HG02885 (cell line): ENCODE results near the gene ADAMTS14.
A peak's percentile ranks its signal among the peaks of the same experiment; 100 is the strongest.
"Not testable (repeated sequence)": the region's sequence is repeated elsewhere in the genome, so short reads cannot be mapped to it uniquely, and the experiment has no call there.

Source experiments
- ATAC-seq: cut with Tn5 transposase; IDR thresholded peaks from one replicate; pipeline ENCODE4 v1.9.1; 2021; ENCODE audit warnings: mild to moderate bottlenecking; ENCODE audit not compliant: unreplicated experiment, poor library complexity

The ADAMTS14 gene

DNA sequence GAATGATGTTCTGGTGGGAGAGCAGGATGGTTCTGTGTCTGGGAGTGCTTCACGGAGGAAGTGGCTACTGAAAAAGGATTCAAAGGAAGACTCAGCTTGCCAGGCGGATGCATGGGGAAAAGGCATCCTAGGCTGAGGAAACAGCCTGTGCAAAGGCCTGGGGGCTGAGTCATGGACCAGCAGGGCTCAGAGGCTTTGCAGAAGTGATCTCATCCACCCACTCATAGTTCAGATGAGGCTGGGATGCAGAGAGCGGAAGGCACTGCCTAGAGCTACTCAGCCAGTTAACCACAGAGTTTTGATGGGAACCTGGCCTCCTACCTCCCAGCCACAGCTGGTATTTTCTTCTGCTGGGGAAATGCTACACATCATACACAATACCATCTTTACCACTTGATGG lies 15.8 kb upstream of the ADAMTS14 start:
- ATAC-seq: peak; percentile 95

GRCh38 chr10:70657041-70657440 lies 15.3 kb upstream of the ADAMTS14 start:
- ATAC-seq: no peak

DNA sequence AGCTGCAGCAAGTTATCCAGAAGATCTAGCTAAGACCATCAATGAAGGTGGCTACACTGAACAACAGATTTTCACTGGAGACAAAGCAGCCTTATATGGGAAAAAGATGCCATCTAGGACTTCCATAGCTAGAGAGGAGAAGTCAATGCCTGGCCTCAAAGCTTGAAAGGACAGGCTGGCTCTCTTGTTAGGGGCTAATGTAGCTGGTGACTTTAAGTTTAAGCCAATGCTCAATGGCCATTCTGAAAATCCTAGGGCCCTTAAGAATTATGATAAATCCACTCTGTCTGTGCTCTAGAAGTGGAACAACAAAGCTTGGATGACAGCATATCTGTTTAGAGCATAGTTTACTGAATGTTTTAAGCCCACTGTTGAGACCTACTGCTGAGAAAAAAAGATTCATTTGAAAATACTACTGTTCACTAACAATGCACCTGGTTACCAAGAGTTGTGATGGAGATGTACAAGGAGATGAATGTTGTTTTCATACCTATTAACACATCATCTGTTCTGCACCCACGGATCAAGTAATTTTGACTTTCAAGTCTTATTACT lies 13.6 kb upstream of the ADAMTS14 start:
- no peak for ATAC-seq

- no peak for ATAC-seq
Measured at GRCh38 chr10:70659306-70659705, 13.0 kb upstream of the ADAMTS14 start.

GRCh38 chr10:70660722-70661121 lies 11.6 kb upstream of the ADAMTS14 start:
- no peak for ATAC-seq

DNA sequence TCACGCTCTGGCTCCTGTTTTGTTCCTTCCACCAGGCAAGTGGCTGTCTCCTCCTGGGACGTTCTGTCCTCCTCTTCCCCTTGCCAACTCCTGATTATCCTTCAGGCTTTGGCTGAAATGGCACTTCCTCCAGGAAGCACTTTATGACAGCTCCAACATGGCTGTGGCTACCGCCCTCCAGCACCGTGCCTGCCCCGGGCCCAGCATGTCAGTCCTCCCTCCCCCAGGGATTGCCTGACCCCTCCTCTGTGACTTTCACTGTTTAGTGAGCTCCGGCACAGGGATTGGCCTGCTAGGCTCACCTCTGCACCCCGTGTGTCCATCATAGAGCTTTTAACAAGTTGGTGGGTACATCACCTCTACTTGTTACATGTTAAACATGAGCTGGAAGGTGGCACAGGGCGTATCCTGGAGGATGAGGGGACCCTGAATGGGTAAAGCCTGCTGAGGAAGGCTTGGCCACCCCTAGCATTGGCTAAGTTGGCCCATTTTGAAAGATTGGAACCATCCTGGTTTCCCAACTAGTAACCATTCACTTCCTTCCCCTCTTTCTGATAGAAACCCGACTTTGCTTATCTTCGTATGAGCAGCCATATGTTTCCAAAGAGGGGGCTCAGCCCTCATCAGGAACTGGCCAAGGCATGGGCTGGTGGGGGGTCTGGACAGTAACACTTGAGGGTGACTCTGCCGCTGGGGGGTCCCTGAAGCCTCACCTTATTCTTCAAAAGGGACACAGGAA lies 10.5 kb upstream of the ADAMTS14 start:
- ATAC-seq: no peak

DNA sequence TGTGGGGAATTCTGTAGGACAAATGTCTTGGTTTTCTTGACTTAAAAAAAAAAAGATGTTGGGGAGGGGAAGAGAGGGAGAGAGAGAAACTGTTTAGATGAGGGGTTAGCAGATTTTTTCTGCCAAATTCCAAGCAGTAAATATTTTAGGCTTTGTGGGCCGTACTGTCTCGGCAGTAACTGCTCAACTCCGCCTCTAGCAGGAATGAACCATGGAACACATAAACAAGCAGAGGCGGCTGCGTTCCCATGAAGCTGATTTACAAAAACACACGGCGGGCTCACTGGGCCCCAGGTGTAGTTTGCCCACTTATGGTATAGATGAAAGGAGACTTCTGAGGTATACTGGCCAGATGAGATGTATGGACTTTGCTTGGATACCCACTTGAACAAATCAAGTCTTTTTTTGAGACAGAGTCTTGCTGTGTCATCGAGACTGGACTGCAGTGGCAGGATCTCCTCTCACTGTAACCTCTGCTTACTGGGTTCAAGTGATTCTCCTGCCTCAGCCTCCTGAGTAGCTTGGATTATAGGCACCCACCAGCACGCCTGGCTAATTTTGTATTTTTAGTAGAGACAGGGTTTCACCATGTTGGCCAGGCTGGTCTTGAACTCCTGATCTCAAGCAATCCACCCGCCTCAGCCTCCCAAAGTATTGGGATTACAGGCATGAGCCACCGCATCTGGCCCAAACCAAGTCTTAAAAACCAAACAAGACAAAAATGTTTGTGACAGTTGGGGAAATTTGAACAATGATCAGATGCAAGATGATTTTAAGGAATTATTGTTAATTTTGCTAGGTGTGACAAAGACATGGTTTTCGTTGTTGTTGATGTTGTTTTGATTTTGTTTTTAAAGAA lies 9.7 kb upstream of the ADAMTS14 start:
- no peak for ATAC-seq

GRCh38 chr10:70663458-70664409 lies 8.6 kb upstream of the ADAMTS14 start:
- ATAC-seq: not testable (repeated sequence)

GRCh38 chr10:70664702-70665195 lies 7.6 kb upstream of the ADAMTS14 start:
- no peak for ATAC-seq

DNA sequence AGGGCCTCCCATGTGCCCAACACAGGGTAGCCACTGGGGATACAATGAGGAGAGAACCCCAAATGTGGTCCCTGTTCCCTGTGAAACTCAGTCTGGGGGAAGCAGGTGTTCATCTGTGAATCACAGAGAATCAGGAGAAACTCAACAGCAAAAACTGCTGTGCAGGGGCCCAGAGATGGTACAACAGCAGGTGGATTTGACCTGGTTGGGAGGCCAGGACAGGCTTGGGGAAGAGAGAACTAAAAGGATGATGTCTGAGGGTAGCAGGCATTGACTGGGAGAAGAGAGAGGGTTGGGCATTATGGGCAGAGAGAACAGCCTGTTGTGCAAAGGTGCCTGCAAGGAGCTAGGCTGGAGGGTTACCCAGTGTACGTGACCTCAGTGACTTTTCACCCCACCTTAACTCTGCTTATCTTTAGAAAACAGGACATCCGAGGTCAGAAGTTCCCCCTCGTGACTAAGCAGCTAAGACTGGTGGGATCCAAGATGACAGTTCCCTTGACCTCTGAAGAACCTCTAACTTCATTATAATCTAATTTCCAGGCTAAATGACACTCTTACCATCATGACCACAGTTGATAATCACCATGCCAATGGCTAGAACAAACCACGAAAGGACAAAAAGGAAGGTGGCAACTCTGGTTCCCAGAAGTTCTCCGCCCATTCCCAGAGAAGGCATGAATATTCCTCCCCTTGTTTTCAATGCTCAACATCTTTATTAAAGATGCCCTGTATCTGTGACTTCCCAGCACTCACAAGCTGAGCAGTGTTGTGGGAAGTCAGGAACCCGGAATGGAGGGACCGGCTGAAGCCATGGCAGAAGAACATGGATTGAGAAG lies 5.1 kb upstream of the ADAMTS14 start:
- no peak for ATAC-seq

- not testable (repeated sequence) for ATAC-seq
Measured at GRCh38 chr10:70667818-70668217, 4.5 kb upstream of the ADAMTS14 start.

DNA sequence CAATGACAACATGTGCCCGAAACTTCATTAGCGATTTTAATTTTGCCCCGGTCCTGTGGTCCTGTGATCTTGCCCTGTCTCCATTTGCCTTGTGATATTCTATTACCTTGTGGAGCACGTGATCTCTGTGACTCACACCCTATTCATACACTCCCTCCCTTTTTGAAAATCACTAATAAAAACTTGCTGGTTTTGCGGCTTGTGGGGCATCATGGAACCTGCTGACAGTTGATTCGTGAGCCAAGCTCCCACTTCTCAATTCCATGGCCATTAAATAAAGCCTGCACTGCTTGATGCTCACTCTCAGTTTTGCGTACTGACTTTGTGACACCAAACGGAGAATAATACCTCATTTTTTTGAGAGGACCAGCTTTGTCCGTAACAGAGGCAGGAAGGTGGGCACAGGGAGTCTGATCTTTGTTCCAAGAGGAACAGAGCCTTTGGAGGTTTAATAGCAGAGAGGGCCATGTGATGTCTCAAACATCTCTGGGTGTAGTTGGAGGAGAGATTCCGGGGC lies 3.8 kb upstream of the ADAMTS14 start:
- ATAC-seq: no peak

- no peak for ATAC-seq
Measured at GRCh38 chr10:70669015-70669414, 3.3 kb upstream of the ADAMTS14 start.

DNA sequence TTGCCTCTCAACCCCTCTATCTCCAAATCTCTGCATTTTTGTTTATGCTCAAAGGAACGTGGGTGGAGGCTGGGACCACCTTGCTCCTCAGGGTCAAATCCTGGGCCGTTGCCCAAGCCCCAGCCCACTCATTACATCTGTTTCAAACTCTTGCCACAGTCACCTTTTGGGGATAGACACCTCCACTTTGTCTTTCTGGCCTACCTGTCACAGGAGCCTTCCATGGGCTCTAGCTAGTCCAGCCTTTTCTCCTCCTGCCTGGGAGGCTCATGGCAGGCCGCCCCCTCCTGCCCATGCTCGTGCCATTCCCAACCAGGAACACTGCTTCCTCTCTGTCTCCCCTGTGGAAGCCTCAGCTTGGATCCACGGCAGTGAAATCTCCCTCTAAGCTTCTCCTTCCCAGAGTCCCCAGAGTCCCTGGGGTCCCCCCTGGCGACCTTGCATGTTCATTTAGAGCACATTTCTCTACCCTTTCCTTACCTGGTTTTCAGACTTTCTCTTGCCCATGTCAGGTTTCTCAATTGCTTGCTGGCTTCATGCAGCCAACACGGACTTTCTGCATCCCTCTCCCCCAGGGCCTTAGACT lies 2.5 kb upstream of the ADAMTS14 start:
- no peak for ATAC-seq

- no peak for ATAC-seq
Measured at GRCh38 chr10:70671619-70672164, 614 bp upstream of the ADAMTS14 start.

- ATAC-seq: no peak
Measured at GRCh38 chr10:70673043-70673928, 980 bp downstream of the ADAMTS14 start.

DNA sequence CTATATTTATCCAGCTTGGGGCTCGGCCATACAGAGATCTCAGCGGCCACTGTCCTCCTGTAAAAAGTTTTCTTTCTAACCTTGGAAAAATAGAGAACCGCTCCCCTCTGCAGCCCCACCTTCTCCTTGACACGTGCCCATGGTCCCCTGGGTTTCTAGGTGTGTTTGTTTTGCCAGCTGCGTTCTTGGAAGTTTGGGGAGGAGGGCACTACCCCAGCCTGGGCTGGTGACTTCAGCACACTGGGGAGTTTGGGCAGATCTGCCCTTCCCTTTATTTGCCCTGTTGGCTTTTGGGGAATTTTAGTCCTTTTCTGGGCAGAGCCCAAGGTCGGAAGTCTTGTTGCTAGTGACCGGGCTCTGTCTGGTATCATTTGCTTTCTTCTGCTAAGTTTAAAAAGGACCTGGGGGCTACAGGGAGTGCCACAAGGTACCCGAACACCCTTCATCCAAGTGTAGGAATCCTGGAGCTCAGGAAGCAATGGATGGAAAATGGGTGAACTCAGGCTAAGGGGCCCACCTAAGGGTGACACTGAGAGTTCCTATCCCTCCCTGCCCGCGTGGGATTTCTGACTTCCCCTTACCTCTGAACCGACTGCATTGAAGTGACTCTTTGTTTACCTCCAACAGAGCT lies 1.7 kb downstream of the ADAMTS14 start:
- ATAC-seq: no peak
